ENCODE data around the gene FAM131A. TPM values are rescaled to one million over a fixed set of nuclear protein-coding genes. Genes with fewer than 3 reads are reported as not detected.

The FAM131A gene
- total and polyA plus RNA-seq, 2 donors (not counting 3 experiments of a cell fraction or from before 2014, with no cell fraction given): 19.9 to 29.9 TPM

GRCh38 chr3:184315871-184316661, 21.3 kb upstream of the FAM131A start:
- TF ChIP-seq MAX (IDR thresholded peaks at IDR 0.05; ENCODE audit: insufficient read depth, insufficient read length): no peak
- no peak for TF ChIP-seq POLR2AphosphoS5 (IDR thresholded peaks at IDR 0.05; ENCODE audit: insufficient read depth, low read depth, low read length)
- no peak for TF ChIP-seq MYC (IDR thresholded peaks at IDR 0.05; ENCODE audit: low read depth, low read length)
- no peak for TF ChIP-seq CTCF (IDR thresholded peaks at IDR 0.05; ENCODE audit: extremely low read depth in 1 of 2, insufficient read depth in 1 of 2, low read depth in 1 of 2, low read length in 2 of 2)
- no peak for TF ChIP-seq FOS (IDR thresholded peaks at IDR 0.05; ENCODE audit: borderline replicate concordance, insufficient read depth, low read length)
- no peak for TF ChIP-seq GATA2 (IDR thresholded peaks at IDR 0.05; ENCODE audit: insufficient read depth, insufficient read length, low read depth, low read length)
- no peak for TF ChIP-seq JUN (IDR thresholded peaks at IDR 0.05; ENCODE audit: borderline replicate concordance, insufficient read depth, insufficient read length, low read depth)
- TF ChIP-seq EZH2 (IDR thresholded peaks at IDR 0.05; ENCODE audit: borderline replicate concordance, low read depth, low read length, severe bottlenecking): no peak
- no peak for TF ChIP-seq POLR2A (IDR thresholded peaks at IDR 0.05; ENCODE audit: low read depth, low read length)
- peak overlapping the region; percentile 36 to 84 (median 59) for H3K4me3 ChIP-seq (replicated peaks in 1 of 3; ENCODE audit: insufficient read depth in 1 of 3, low read depth in 1 of 3, low read length in 3 of 3)
- H2AFZ ChIP-seq (ENCODE audit: low read depth, low read length): no peak overlapping the region
- ChIA-PET CTCF (interaction anchor here (0.9 to 1.1 kb wide), 2 partner anchors 11 to 22 kb away, joined by 3 to 4 read pairs; partner anchors contain the start of gene FAM131A), POLR2A (interaction anchor here (0.8 to 1.5 kb wide), 3 partner anchors 17 to 46 kb away, joined by 3 to 5 read pairs (median 3); partner anchors contain the start of genes CLCN2, FAM131A and POLR2H)
- peaks cover 44% of the 10 kb centered on the region for H3K4me1 ChIP-seq (ENCODE audit: control insufficient read depth, extremely low read depth, insufficient read depth, low read length)
- intact Hi-C loops (cut with micrococcal nuclease): loop anchor here (1.0 kb wide), 2 partner anchors 16 to 46 kb away; no protein-coding TSS in a partner anchor
- no peaks in the 10 kb centered on the region for H3K9me3 ChIP-seq (replicated peaks; ENCODE audit: control insufficient read depth, insufficient read depth, low read length)
- BruUV-seq (replicated peaks): no TSS peak
- peaks cover 3% of the 10 kb centered on the region for H4K20me1 ChIP-seq (replicated peaks; ENCODE audit: control insufficient read depth, extremely low read depth, insufficient read depth, low read length)
- DNase-seq (ENCODE audit: low read depth, low spot score): no peak
- FAIRE-seq: no peak
- peak overlapping the region; percentile 84 for H3K4me2 ChIP-seq (ENCODE audit: insufficient read depth, low read length)
- H3K27ac ChIP-seq (ENCODE audit: insufficient read depth, low read depth, low read length): no peak overlapping the region
- peaks cover 17% of the 10 kb centered on the region in 2 experiments for H3K36me3 ChIP-seq (ENCODE audit: control insufficient read depth in 2 of 2, extremely low read depth in 1 of 2, insufficient read depth in 2 of 2, low read length in 2 of 2)
- H3K27me3 ChIP-seq (ENCODE audit: control insufficient read depth in 2 of 2, insufficient read depth in 2 of 2, low read length in 2 of 2): no peaks in the 10 kb centered on the region
- dilution Hi-C loops (cut with MboI; ENCODE audit: extremely low pct_ligation_motif_present, low sequenced_read_pairs): no loop called here
- H3K9ac ChIP-seq (replicated peaks; ENCODE audit: extremely low read depth, insufficient read depth, low read length): peak overlapping the region; percentile 82
- H3K9me1 ChIP-seq (replicated peaks; ENCODE audit: control insufficient read depth, extremely low read depth, insufficient read depth, low read length): no peaks in the 10 kb centered on the region
- peaks cover 59% of the 10 kb centered on the region for H3K79me2 ChIP-seq (ENCODE audit: control insufficient read depth, insufficient read depth, low read length)

All from endothelial cell of umbilical vein (primary cell).